Erythroblast (primary cell): Measurements from ENCODE around the gene DIP2B.

ENCODE experiments used
- GATA1 ChIP-seq: IDR thresholded peaks from 2 replicates; pipeline ENCODE4 v1.6.1; 2011; ENCODE audit warnings: low read depth, mild to moderate bottlenecking, control low read depth, low read length, moderate library complexity
- POLR2A ChIP-seq: IDR thresholded peaks from 2 replicates; pipeline ENCODE4 v1.6.1; 2011; ENCODE audit warnings: mild to moderate bottlenecking, low read length

DNA sequence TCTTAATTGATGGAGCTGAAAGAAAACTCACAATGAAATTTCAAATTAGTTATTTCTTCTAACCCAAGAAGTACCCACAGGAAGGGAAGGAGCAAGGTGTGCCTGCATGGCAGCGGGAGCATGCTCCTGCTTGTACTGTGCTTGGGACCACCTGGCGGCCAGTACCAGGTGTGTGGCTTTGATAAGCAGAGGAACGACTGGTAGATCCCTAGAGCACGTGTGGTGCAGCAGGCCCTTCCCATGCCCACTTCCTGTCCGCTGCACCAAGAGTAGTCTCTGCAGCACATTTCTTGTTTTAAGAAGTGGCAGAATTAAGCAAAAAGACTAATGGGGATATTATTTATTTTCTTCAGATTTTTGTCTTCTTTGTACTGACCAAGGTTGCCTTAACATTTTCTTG is 136.8 kb downstream of the DIP2B start:
- TF ChIP-seq POLR2A (no peak), GATA1 (no peak)
